Aorta (tissue), 5 donors: Measurements from ENCODE around the gene DYNC1H1. TPM values are rescaled to one million over a fixed set of nuclear protein-coding genes. Genes with fewer than 3 reads are reported as not detected.
A peak's percentile ranks its signal among the peaks of the same experiment; 100 is the strongest.
"Not testable (repeated sequence)": the region's sequence is repeated elsewhere in the genome, so short reads cannot be mapped to it uniquely, and the experiment has no call there.

Experiments
- ATAC-seq: fragments of 200-7000 bp; cut with Tn5 transposase; one replicate; pipeline ENCODE4 v1.9.1; 2022; ENCODE audit warnings: moderate library complexity; ENCODE audit not compliant: low FRiP score
- DNase-seq, 2 donors: peaks; one replicate each; pipeline ENCODE4 v3.0.0-alpha.2; 2020
- H3K27ac ChIP-seq, 2 donors: one replicate each; pipeline ENCODE4 v1.5.1; 2013; ENCODE audit warnings: low read length in 2 of 2, mild to moderate bottlenecking in 2 of 2, moderate library complexity in 2 of 2, control low read depth in 1 of 2, inconsistent platforms in 1 of 2, low read depth in 1 of 2
- H3K27me3 ChIP-seq, 2 donors: one replicate each; pipeline ENCODE4 v1.6.1; 2013; ENCODE audit warnings: control low read depth in 1 of 2, low read length in 1 of 2, mild to moderate bottlenecking in 1 of 2, moderate library complexity in 1 of 2; ENCODE audit not compliant: insufficient read depth in 2 of 2, control insufficient read depth in 1 of 2
- H3K36me3 ChIP-seq, 2 donors: one replicate each; pipeline ENCODE4 v1.6.1; 2013; ENCODE audit warnings: control low read depth in 1 of 2, low read length in 1 of 2, mild to moderate bottlenecking in 1 of 2; ENCODE audit not compliant: insufficient read depth in 2 of 2, control insufficient read depth in 1 of 2
- H3K4me1 ChIP-seq, 2 donors: one replicate each; pipeline ENCODE4 v1.6.1; 2013; ENCODE audit warnings: low read length in 2 of 2, control low read depth in 1 of 2, mild to moderate bottlenecking in 1 of 2, moderate library complexity in 1 of 2; ENCODE audit not compliant: insufficient read depth in 2 of 2, control insufficient read depth in 1 of 2
- H3K4me3 ChIP-seq, 2 donors: one replicate each; pipeline ENCODE4 v1.5.1; 2013; ENCODE audit warnings: low read length in 2 of 2, control low read depth in 1 of 2, mild to moderate bottlenecking in 1 of 2
- H3K9me3 ChIP-seq: one replicate; pipeline ENCODE4 v1.6.1; 2013; ENCODE audit warnings: mild to moderate bottlenecking, low read length; ENCODE audit not compliant: control insufficient read depth
- WGBS, 2 donors: extraction: QIAGEN DNeasy Blood & Tissue Kit; methylation state at CpG; one replicate each; pipeline ENCODE4 v1.1.7; 2013; 5-methylcytosine and 5-hydroxymethylcytosine counted together
- intact Hi-C, 2 donors: fragments of 100-400 bp; cut with DNase I; formaldehyde crosslinking; loops; one replicate each; pipeline versions ENCODE4 v1.14.2 to v1.15.0; 2022
- polyA plus RNA-seq, 2 donors: library from polyadenylated mRNA; stranded (reverse); fragments of 200-250 nt; gene quantifications; one replicate each; pipeline ENCODE4 v1.2.3, GENCODE V29; 2013
- total RNA-seq, 2 donors: library from RNA; stranded (reverse); fragmentation: NEBNext Ultra II Directional; extraction: Animal tissue kit (Norgen Biotek cat#: 25700); gene quantifications; one replicate each; pipeline ENCODE4 v1.2.1, GENCODE V29; 2021
- donor health status: healthy with polysubstance abuse.
- donor health status: Bipolar disorder and iron deficiency.
- donor health status: DM: no; HTN: no; CAD: no.
- donor health status: DM: no; HTN: no; CAD: no.
- donor health status: DM: yes; HTN: yes; CAD: no.

DYNC1H1 gene
- total and polyA plus RNA-seq, 4 donors: 26.5 to 481 (median 301) TPM

- WGBS, 2 donors: 94% methylated on average over 10 of the region's 10 CpGs
- no peak overlapping the region for H3K27ac ChIP-seq
- H3K9me3 ChIP-seq: no peaks in the 10 kb centered on the region
- no peak overlapping the region for H3K4me3 ChIP-seq
- no peak for ATAC-seq
- H3K36me3 ChIP-seq: peaks cover 0 to 8% of the 10 kb centered on the region in 2 donors
- intact Hi-C loops: no loop called here
- peak in 1 of 2 donors; percentile 27 for DNase-seq
- no peaks in the 10 kb centered on the region for H3K4me1 ChIP-seq
- no peaks in the 10 kb centered on the region for H3K27me3 ChIP-seq
Measured at GRCh38 chr14:102078831-102079699, 114.7 kb downstream of the DYNC1H1 start.

GRCh38 chr14:102079700-102079979 is 115.3 kb downstream of the DYNC1H1 start:
- no peak overlapping the region for H3K4me3 ChIP-seq
- intact Hi-C loops: no loop called here
- DNase-seq (peak in 1 of 2 donors; percentile 33), ATAC-seq (no peak)
- H3K36me3 ChIP-seq: peaks cover 0 to 8% of the 10 kb centered on the region in 2 donors
- no peaks in the 10 kb centered on the region for H3K27me3 ChIP-seq
- H3K9me3 ChIP-seq: no peaks in the 10 kb centered on the region
- H3K4me1 ChIP-seq: no peaks in the 10 kb centered on the region
- H3K27ac ChIP-seq: no peak overlapping the region

- Histone ChIP-seq H3K9me3 (no peaks in the 10 kb centered on the region), H3K36me3 (peaks cover 5 to 8% of the 10 kb centered on the region in 2 donors), H3K27ac (no peak overlapping the region), H3K4me1 (peaks cover 0 to 2% of the 10 kb centered on the region in 2 donors), H3K27me3 (no peaks in the 10 kb centered on the region), H3K4me3 (no peak overlapping the region)
- 76 to 77% methylated on average over 14 of the region's 14 CpGs for WGBS, 2 donors
- no peak for ATAC-seq
- no peak for DNase-seq
- intact Hi-C loops: loop anchor here (10.0 kb wide), 1 partner anchor 234 kb away; the partner anchor contains the start of gene ZNF839 (in 2 of the 2)
Measured at GRCh38 chr14:102080183-102081080, 116.1 kb downstream of the DYNC1H1 start.

- no peaks in the 10 kb centered on the region for H3K9me3 ChIP-seq
- peaks cover 5 to 8% of the 10 kb centered on the region in 2 donors for H3K36me3 ChIP-seq
- peaks cover 0 to 2% of the 10 kb centered on the region in 2 donors for H3K4me1 ChIP-seq
- ATAC-seq: no peak
- no peak for DNase-seq
- no peak overlapping the region for H3K4me3 ChIP-seq
- 76 to 81% methylated on average over 7 of the region's 7 CpGs for WGBS, 2 donors
- intact Hi-C loops: loop anchor here (10.0 kb wide), 1 partner anchor 233 kb away; the partner anchor contains the start of gene ZNF839 (in 2 of the 2)
- no peak overlapping the region for H3K27ac ChIP-seq
- H3K27me3 ChIP-seq: no peaks in the 10 kb centered on the region
Measured at GRCh38 chr14:102081231-102082080, 117.1 kb downstream of the DYNC1H1 start.

- H3K4me3 ChIP-seq, H3K36me3 ChIP-seq, H3K9me3 ChIP-seq, ATAC-seq, DNase-seq, H3K27ac ChIP-seq, H3K27me3 ChIP-seq, H3K4me1 ChIP-seq: not testable (repeated sequence)
- intact Hi-C loops: loop anchor here (10.0 kb wide), 1 partner anchor 230 kb away; the partner anchor contains the start of gene ZNF839 (in 2 of the 2)
- 89 to 94% methylated on average over 5 of the region's 5 CpGs for WGBS, 2 donors
Measured at GRCh38 chr14:102084522-102084921, 120.1 kb downstream of the DYNC1H1 start.

- H3K27ac ChIP-seq: no peak overlapping the region
- intact Hi-C loops: loop anchor here (5.0 to 10.0 kb wide), 2 partner anchors 123 to 230 kb away; partner anchors contain the start of genes ZNF839 (in 2 of the 2) and DYNC1H1 (in 1 of the 2)
- peaks cover 4 to 5% of the 10 kb centered on the region in 2 donors for H3K36me3 ChIP-seq
- H3K9me3 ChIP-seq: no peaks in the 10 kb centered on the region
- no peak overlapping the region for H3K4me3 ChIP-seq
- H3K27me3 ChIP-seq: peaks cover 0 to 2% of the 10 kb centered on the region in 2 donors
- DNase-seq (no peak), ATAC-seq (no peak)
- peaks cover 0 to 2% of the 10 kb centered on the region in 2 donors for H3K4me1 ChIP-seq
- 82 to 85% methylated on average over 6 of the region's 6 CpGs for WGBS, 2 donors
Measured at GRCh38 chr14:102084931-102085330, 120.6 kb downstream of the DYNC1H1 start.

GRCh38 chr14:102085488-102085887 is 121.1 kb downstream of the DYNC1H1 start:
- Histone ChIP-seq H3K27ac (no peak overlapping the region), H3K9me3 (no peaks in the 10 kb centered on the region), H3K4me1 (peaks cover 0 to 2% of the 10 kb centered on the region in 2 donors), H3K36me3 (peaks cover 3 to 5% of the 10 kb centered on the region in 2 donors), H3K27me3 (peaks cover 0 to 2% of the 10 kb centered on the region in 2 donors), H3K4me3 (peak overlapping the region in 1 of 2 donors; percentile 2)
- 35 to 38% methylated on average over 10 of the region's 10 CpGs for WGBS, 2 donors
- DNase-seq (no peak), ATAC-seq (no peak)
- intact Hi-C loops: loop anchor here (5.0 to 10.0 kb wide), 2 partner anchors 123 to 229 kb away; partner anchors contain the start of genes ZNF839 (in 2 of the 2) and DYNC1H1 (in 1 of the 2)
